Fibroblast of peridontal ligament (primary cell): ENCODE data around the gene WWP2.
A peak's percentile ranks its signal among the peaks of the same experiment; 100 is the strongest.
"Not testable (repeated sequence)": the region's sequence is repeated elsewhere in the genome, so short reads cannot be mapped to it uniquely, and the experiment has no call there.

Experiments used
- DNase-seq: peaks from one replicate; pipeline ENCODE4 v3.0.0-alpha.2; 2010; ENCODE audit errors: extremely low read depth

WWP2 gene

GRCh38 chr16:69745959-69746358 is 16.2 kb upstream of the WWP2 start:
- no peak for DNase-seq

- DNase-seq: no peak
Measured at GRCh38 chr16:69747115-69747514, 15.0 kb upstream of the WWP2 start.

- no peak for DNase-seq
Measured at GRCh38 chr16:69748694-69749345, 13.3 kb upstream of the WWP2 start.

- no peak for DNase-seq
Measured at GRCh38 chr16:69754143-69754468, 8.0 kb upstream of the WWP2 start.

GRCh38 chr16:69754469-69755310 is 7.4 kb upstream of the WWP2 start, which contains the start of gene NOB1:
TSS of gene NOB1 (minus strand) at chr16:69754926. CDS start at chr16:69754910, 16 bp downstream.
- DNase-seq: peak; percentile 96

- DNase-seq: no peak
Measured at GRCh38 chr16:69756705-69757104, 5.4 kb upstream of the WWP2 start.

- DNase-seq: peak; percentile 3
Measured at GRCh38 chr16:69757375-69757774, 4.8 kb upstream of the WWP2 start.

GRCh38 chr16:69762814-69763598 is 874 bp downstream of the WWP2 start:
- peak; percentile 56 for DNase-seq

- DNase-seq: no peak
Measured at GRCh38 chr16:69763599-69763942, 1.4 kb downstream of the WWP2 start.

- no peak for DNase-seq
Measured at GRCh38 chr16:69767459-69768229, 5.5 kb downstream of the WWP2 start.

GRCh38 chr16:69768666-69769065 is 6.5 kb downstream of the WWP2 start:
- no peak for DNase-seq

GRCh38 chr16:69769404-69769803 is 7.3 kb downstream of the WWP2 start:
- no peak for DNase-seq

- no peak for DNase-seq
Measured at GRCh38 chr16:69771651-69771967, 9.5 kb downstream of the WWP2 start.

GRCh38 chr16:69773260-69773947 is 11.3 kb downstream of the WWP2 start:
- DNase-seq: no peak

GRCh38 chr16:69775563-69775962 is 13.4 kb downstream of the WWP2 start:
- DNase-seq: no peak

- DNase-seq: no peak
Measured at GRCh38 chr16:69779724-69780123, 17.6 kb downstream of the WWP2 start.

GRCh38 chr16:69781118-69781517 is 19.0 kb downstream of the WWP2 start:
- no peak for DNase-seq

GRCh38 chr16:69784586-69784985 is 22.5 kb downstream of the WWP2 start:
- no peak for DNase-seq

GRCh38 chr16:69787883-69788282 is 25.8 kb downstream of the WWP2 start:
- no peak for DNase-seq

GRCh38 chr16:69791391-69791847 is 29.3 kb downstream of the WWP2 start:
- DNase-seq: not testable (repeated sequence)

GRCh38 chr16:69793526-69793925 is 31.4 kb downstream of the WWP2 start:
- no peak for DNase-seq
